Limb (tissue), 2 donors: ENCODE data around the gene NOL12.
"Not testable (repeated sequence)": the region's sequence is repeated elsewhere in the genome, so short reads cannot be mapped to it uniquely, and the experiment has no call there.

Experiments
- DNase-seq, 2 donors: peaks; one replicate each; pipeline ENCODE4 v3.0.0-alpha.2; 2016; ENCODE audit errors: extremely low spot score in 2 of 2

NOL12 gene

GRCh38 chr22:37713761-37714160 lies 27.6 kb downstream of the NOL12 start:
- DNase-seq: no peak

GRCh38 chr22:37714634-37715033 lies 28.5 kb downstream of the NOL12 start:
- no peak for DNase-seq

- DNase-seq: no peak
These were observed 29.6 kb downstream of the NOL12 start for GRCh38 chr22:37715760-37716159.

- no peak for DNase-seq
These were observed 30.6 kb downstream of the NOL12 start for GRCh38 chr22:37716708-37717107.

GRCh38 chr22:37717235-37717634 lies 31.1 kb downstream of the NOL12 start:
- DNase-seq: not testable (repeated sequence)

GRCh38 chr22:37717746-37718305 lies 31.7 kb downstream of the NOL12 start:
- not testable (repeated sequence) for DNase-seq

GRCh38 chr22:37725551-37726240 lies 39.6 kb downstream of the NOL12 start:
- DNase-seq: no peak

- no peak for DNase-seq
These were observed 40.2 kb downstream of the NOL12 start for GRCh38 chr22:37726241-37726887.

- no peak for DNase-seq
These were observed 42.5 kb downstream of the NOL12 start for GRCh38 chr22:37728620-37729019.

GRCh38 chr22:37731804-37732471 lies 45.8 kb downstream of the NOL12 start:
- no peak for DNase-seq

- DNase-seq: no peak
These were observed 46.8 kb downstream of the NOL12 start for GRCh38 chr22:37732699-37733607.

- no peak for DNase-seq
These were observed 47.7 kb downstream of the NOL12 start for GRCh38 chr22:37733625-37734401.

- no peak for DNase-seq
These were observed 48.2 kb downstream of the NOL12 start for GRCh38 chr22:37734402-37734700.

- no peak for DNase-seq
These were observed 48.9 kb downstream of the NOL12 start for GRCh38 chr22:37734964-37735451.

GRCh38 chr22:37739035-37739434 lies 52.9 kb downstream of the NOL12 start:
- DNase-seq: peak; percentile 20 to 64

- no peak for DNase-seq
These were observed 53.5 kb downstream of the NOL12 start for GRCh38 chr22:37739611-37740049.

GRCh38 chr22:37740455-37741311 lies 54.5 kb downstream of the NOL12 start:
- DNase-seq: no peak

- peak; percentile 90 to 92 for DNase-seq
These were observed 55.2 kb downstream of the NOL12 start for GRCh38 chr22:37741312-37741795.
